BLaER1 treated with 17β-estradiol and CSF1 and Interleukin-3, amounts not matched to agents 10 nM and 100 nM (cell line): ENCODE measurements around the gene PSMD5.
A peak's percentile ranks its signal among the peaks of the same experiment; 100 is the strongest.

ENCODE experiments used
- H3K27ac ChIP-seq, 11 experiments: shearing (Covaris generic); formaldehyde crosslinking; 2 replicates each; pipeline ENCODE4 v1.8.1; 2022
- H3K27me3 ChIP-seq, 11 experiments: shearing (Covaris generic); formaldehyde crosslinking; 2 replicates each; pipeline ENCODE4 v1.8.1; 2022
- H3K36me3 ChIP-seq, 11 experiments: shearing (Covaris generic); formaldehyde crosslinking; 2 replicates each; pipeline ENCODE4 v1.8.1; 2022
- H3K4me1 ChIP-seq, 10 experiments: shearing (Covaris generic); formaldehyde crosslinking; 2 replicates each; pipeline ENCODE4 v1.8.1; 2022
- H3K4me2 ChIP-seq, 11 experiments: shearing (Covaris generic); formaldehyde crosslinking; 2 replicates each; pipeline ENCODE4 v1.8.1; 2022
- H3K4me3 ChIP-seq, 10 experiments: shearing (Covaris generic); formaldehyde crosslinking; 2 replicates each; pipeline ENCODE4 v1.8.1; 2022
- H3K9ac ChIP-seq, 11 experiments: shearing (Covaris generic); formaldehyde crosslinking; 2 replicates each; pipeline ENCODE4 v1.8.1; 2022
- H3K9me3 ChIP-seq, 11 experiments: shearing (Covaris generic); formaldehyde crosslinking; replicated peaks in 1 of 11; 2 replicates each; pipeline ENCODE4 v1.8.1; 2022
- H4K20me1 ChIP-seq, 11 experiments: shearing (Covaris generic); formaldehyde crosslinking; 2 replicates each; pipeline ENCODE4 v1.8.1; 2022
- Cebpa-rat ChIP-seq, 11 experiments: shearing (Covaris generic); IDR thresholded peaks; 2 replicates each; pipeline ENCODE4 v1.8.1; 2022

Gene PSMD5

DNA sequence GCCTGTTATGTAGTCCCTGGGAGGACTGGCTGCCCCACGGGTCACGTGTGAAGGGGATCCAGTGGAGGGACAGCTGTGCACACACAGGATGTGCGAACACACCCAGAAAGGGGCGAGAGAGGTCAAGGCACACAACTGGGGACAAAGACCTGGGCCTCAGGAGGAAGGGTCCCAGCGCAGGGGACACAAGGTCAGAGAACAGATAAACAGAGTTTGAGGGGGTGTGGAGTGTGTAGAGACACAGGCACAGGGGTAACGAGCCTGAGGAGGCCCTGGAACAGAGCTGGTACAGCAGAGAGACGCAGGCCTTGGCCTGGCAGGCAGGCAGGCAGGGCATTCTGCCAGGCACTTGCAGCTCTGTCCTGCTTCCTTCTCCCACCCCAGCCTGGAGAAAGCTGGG lies 14.8 kb upstream of the PSMD5 start:
- Histone ChIP-seq H3K27me3 (no peaks in the 10 kb centered on the region), H3K4me2 (no peak overlapping the region), H4K20me1 (peaks cover 0 to 11% (median 0%) of the 10 kb centered on the region in 11 experiments; a peak in 4 of 22 replicates), H3K36me3 (peaks cover 66 to 100% (median 81%) of the 10 kb centered on the region in 11 experiments), H3K27ac (no peak overlapping the region), H3K9ac (no peak overlapping the region), H3K4me3 (no peak overlapping the region), H3K4me1 (no peaks in the 10 kb centered on the region; a peak in 1 of 20 replicates), H3K9me3 (no peaks in the 10 kb centered on the region)
- no peak for TF ChIP-seq Cebpa-rat (IDR thresholded peaks at IDR 0.05)

DNA sequence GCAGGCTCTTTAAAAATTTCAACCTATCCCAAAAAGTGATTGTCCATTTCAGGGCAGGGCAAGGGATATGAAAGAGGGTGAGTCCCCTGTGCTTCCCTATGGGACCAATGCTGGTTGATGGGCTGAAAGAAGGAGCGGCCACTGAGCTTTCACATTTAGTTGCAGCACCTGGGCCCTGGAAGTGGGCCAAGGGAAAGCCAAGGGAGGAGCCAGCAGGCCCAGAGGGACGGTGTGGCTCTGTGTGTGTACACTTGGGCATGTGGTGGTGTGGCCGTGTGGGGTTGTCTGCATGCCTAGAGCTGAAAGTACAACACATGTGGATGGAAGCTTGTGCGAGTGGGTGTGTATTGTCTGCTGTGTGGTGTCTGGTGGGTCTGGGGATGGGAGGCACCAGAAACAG lies 14.0 kb upstream of the PSMD5 start:
- Histone ChIP-seq H3K27me3 (no peaks in the 10 kb centered on the region), H3K4me2 (no peak overlapping the region), H3K4me3 (no peak overlapping the region), H4K20me1 (peaks cover 0 to 6% (median 0%) of the 10 kb centered on the region in 11 experiments; a peak in 3 of 22 replicates), H3K4me1 (no peaks in the 10 kb centered on the region; a peak in 1 of 20 replicates), H3K9ac (no peak overlapping the region), H3K27ac (no peak overlapping the region), H3K9me3 (no peaks in the 10 kb centered on the region), H3K36me3 (peaks cover 58 to 92% (median 74%) of the 10 kb centered on the region in 11 experiments)
- no peak for TF ChIP-seq Cebpa-rat (IDR thresholded peaks at IDR 0.05)

GRCh38 chr9:120855827-120856670 lies 13.3 kb upstream of the PSMD5 start:
- Histone ChIP-seq H3K27me3 (no peaks in the 10 kb centered on the region), H3K4me2 (no peak overlapping the region), H3K9me3 (no peaks in the 10 kb centered on the region), H4K20me1 (peaks cover 0 to 6% (median 0%) of the 10 kb centered on the region in 11 experiments; a peak in 3 of 22 replicates), H3K4me1 (no peaks in the 10 kb centered on the region; a peak in 1 of 20 replicates), H3K27ac (no peak overlapping the region), H3K9ac (peak overlapping the region in 1 of 11 experiments; percentile 4; a peak in 1 of 22 replicates), H3K4me3 (no peak overlapping the region), H3K36me3 (peaks cover 51 to 86% (median 67%) of the 10 kb centered on the region in 11 experiments)
- no peak for TF ChIP-seq Cebpa-rat (IDR thresholded peaks at IDR 0.05)

DNA sequence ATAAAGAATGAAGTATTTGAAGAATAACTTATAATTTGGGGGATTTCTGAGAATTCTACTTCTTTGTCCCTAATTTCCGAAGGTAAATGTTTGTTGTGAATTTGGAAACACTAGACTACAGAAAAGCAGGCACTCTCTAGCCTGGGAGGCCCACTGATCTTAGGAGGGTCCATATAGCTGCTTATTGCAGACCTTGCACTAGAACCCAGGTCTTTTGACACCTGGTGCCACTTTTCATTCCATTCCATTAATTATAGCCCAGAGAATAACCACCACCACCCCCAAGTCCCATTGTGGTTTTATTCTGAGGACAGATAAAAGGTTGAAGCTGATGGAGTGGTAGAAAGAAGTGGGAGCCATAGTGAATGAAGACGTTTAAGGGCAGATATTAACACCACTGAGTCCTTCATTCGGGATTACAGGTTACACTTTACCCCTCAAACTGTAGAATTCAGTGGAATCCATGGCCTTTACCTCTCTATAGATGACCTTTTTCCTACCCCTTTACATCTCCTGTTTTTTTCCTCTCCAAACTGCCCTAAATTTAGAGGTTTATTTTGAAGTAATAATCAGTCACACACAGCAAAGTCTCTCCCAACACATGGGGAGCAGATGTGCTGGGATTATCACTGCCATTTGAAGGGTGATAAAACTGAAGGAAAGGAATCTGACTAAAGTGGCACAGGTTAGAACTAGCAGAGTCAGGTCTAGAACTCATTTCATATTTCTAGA lies 12.0 kb upstream of the PSMD5 start:
- no peak overlapping the region for H3K4me2 ChIP-seq
- TF ChIP-seq Cebpa-rat (IDR thresholded peaks at IDR 0.05): no peak
- H3K9me3 ChIP-seq: no peaks in the 10 kb centered on the region
- H3K4me1 ChIP-seq: no peaks in the 10 kb centered on the region; a peak in 1 of 20 replicates
- no peak overlapping the region for H3K4me3 ChIP-seq
- H3K27ac ChIP-seq: no peak overlapping the region
- H4K20me1 ChIP-seq: peaks cover 0 to 5% (median 0%) of the 10 kb centered on the region in 11 experiments; a peak in 3 of 22 replicates
- no peaks in the 10 kb centered on the region for H3K27me3 ChIP-seq
- H3K36me3 ChIP-seq: peaks cover 39 to 73% (median 54%) of the 10 kb centered on the region in 11 experiments
- H3K9ac ChIP-seq: no peak overlapping the region

DNA sequence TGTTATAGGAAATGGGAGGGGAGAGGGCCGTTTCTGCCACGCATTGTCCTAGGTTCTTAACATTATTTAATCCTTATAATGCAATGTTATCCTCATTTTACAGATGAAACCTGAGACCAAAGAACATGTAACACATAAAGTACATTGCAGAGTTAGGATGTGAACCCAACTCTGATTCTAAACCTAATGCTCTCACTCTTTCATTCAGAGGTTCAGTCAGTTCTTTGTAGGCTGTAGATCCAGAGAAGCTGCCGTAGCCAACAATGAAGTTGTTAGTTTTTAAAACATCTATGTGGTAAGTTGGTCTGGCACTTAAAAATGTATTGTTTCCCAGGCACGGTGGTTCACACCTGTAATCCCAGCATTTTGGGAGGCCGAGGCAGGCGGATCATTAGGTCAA lies 10.5 kb upstream of the PSMD5 start:
- Histone ChIP-seq H3K9ac (no peak overlapping the region), H3K4me1 (no peaks in the 10 kb centered on the region), H3K4me2 (no peak overlapping the region), H3K27me3 (no peaks in the 10 kb centered on the region), H4K20me1 (no peaks in the 10 kb centered on the region; a peak in 2 of 22 replicates), H3K9me3 (no peaks in the 10 kb centered on the region), H3K4me3 (no peak overlapping the region), H3K27ac (no peak overlapping the region), H3K36me3 (peaks cover 25 to 57% (median 39%) of the 10 kb centered on the region in 11 experiments)
- TF ChIP-seq Cebpa-rat (IDR thresholded peaks at IDR 0.05): no peak

- H3K36me3 ChIP-seq: peaks cover 17 to 50% (median 31%) of the 10 kb centered on the region in 11 experiments
- no peaks in the 10 kb centered on the region for H3K9me3 ChIP-seq
- no peak overlapping the region for H3K9ac ChIP-seq
- H3K4me1 ChIP-seq: no peaks in the 10 kb centered on the region
- TF ChIP-seq Cebpa-rat (IDR thresholded peaks at IDR 0.05): no peak
- H4K20me1 ChIP-seq: no peaks in the 10 kb centered on the region; a peak in 2 of 22 replicates
- H3K4me3 ChIP-seq: no peak overlapping the region
- H3K27me3 ChIP-seq: no peaks in the 10 kb centered on the region
- no peak overlapping the region for H3K27ac ChIP-seq
- no peak overlapping the region for H3K4me2 ChIP-seq
Measured at GRCh38 chr9:120852240-120853010, 9.7 kb upstream of the PSMD5 start.

- Histone ChIP-seq H3K9me3 (no peaks in the 10 kb centered on the region), H3K27ac (no peak overlapping the region), H3K4me3 (no peak overlapping the region), H3K36me3 (peaks cover 9 to 40% (median 21%) of the 10 kb centered on the region in 11 experiments; a peak in 20 of 22 replicates), H3K27me3 (no peaks in the 10 kb centered on the region), H3K4me1 (no peaks in the 10 kb centered on the region), H4K20me1 (no peaks in the 10 kb centered on the region; a peak in 1 of 22 replicates), H3K9ac (no peak overlapping the region), H3K4me2 (no peak overlapping the region)
- no peak for TF ChIP-seq Cebpa-rat (IDR thresholded peaks at IDR 0.05)
Measured at GRCh38 chr9:120851449-120851848, 8.7 kb upstream of the PSMD5 start.

GRCh38 chr9:120850315-120850714 lies 7.6 kb upstream of the PSMD5 start:
- peaks cover 3 to 28% (median 10%) of the 10 kb centered on the region in 11 experiments; a peak in 14 of 22 replicates for H3K36me3 ChIP-seq
- H3K27ac ChIP-seq: no peak overlapping the region
- no peak overlapping the region for H3K4me3 ChIP-seq
- no peak overlapping the region for H3K4me2 ChIP-seq
- no peaks in the 10 kb centered on the region for H3K27me3 ChIP-seq
- H3K4me1 ChIP-seq: no peaks in the 10 kb centered on the region
- H4K20me1 ChIP-seq: no peaks in the 10 kb centered on the region
- no peaks in the 10 kb centered on the region for H3K9me3 ChIP-seq
- no peak overlapping the region for H3K9ac ChIP-seq
- no peak for TF ChIP-seq Cebpa-rat (IDR thresholded peaks at IDR 0.05)
